OCI-LY7 (cell line): ENCODE measurements around the gene POLDIP3.

Experiments
- CTCF ChIP-seq: fragments of 200-600 bp; sonication (generic); conservative IDR thresholded peaks from 2 replicates; pipeline ENCODE4 v1.5.1; 2014; ENCODE audit warnings: mild to moderate bottlenecking, antibody characterized with exemption, low read length, moderate library complexity, mixed read lengths
- EZH2phosphoT487 ChIP-seq: fragments of 200-600 bp; sonication (generic); IDR thresholded peaks from 2 replicates; pipeline ENCODE4 v1.6.1; 2018; ENCODE audit warnings: low read depth, borderline replicate concordance, mild to moderate bottlenecking, mixed run types, antibody characterized with exemption, low read length, moderate library complexity, mixed read lengths

GRCh38 chr22:42612336-42612735, 2.3 kb downstream of the POLDIP3 start:
- TF ChIP-seq CTCF = no peak
- no peak for TF ChIP-seq EZH2phosphoT487
